Ishikawa (cell line): ENCODE results near the gene WDR83.

ENCODE experiments used
- CEBPB ChIP-seq: IDR thresholded peaks from 2 replicates; pipeline ENCODE4 v1.6.1; 2012
- CREB1 ChIP-seq: IDR thresholded peaks from 2 replicates; pipeline ENCODE4 v1.6.1; 2012; ENCODE audit warnings: low read depth
- EGR1 ChIP-seq: IDR thresholded peaks from 2 replicates; pipeline ENCODE4 v1.6.1; 2012
- EP300 ChIP-seq: IDR thresholded peaks from 2 replicates; pipeline ENCODE4 v1.6.1; 2012; ENCODE audit warnings: borderline replicate concordance
- FOXM1 ChIP-seq: IDR thresholded peaks from 2 replicates; pipeline ENCODE4 v1.6.1; 2012; ENCODE audit warnings: low read depth, borderline replicate concordance
- NFIC ChIP-seq: IDR thresholded peaks from 2 replicates; pipeline ENCODE4 v1.6.1; 2012
- RAD21 ChIP-seq: IDR thresholded peaks from 2 replicates; pipeline ENCODE4 v1.6.1; 2012; ENCODE audit warnings: low read depth
- TAF1 ChIP-seq: IDR thresholded peaks from 2 replicates; pipeline ENCODE4 v1.6.1; 2012; ENCODE audit warnings: low read depth, mild to moderate bottlenecking
- TCF12 ChIP-seq: IDR thresholded peaks from 2 replicates; pipeline ENCODE4 v1.6.1; 2012; ENCODE audit warnings: low read depth
- TEAD4 ChIP-seq: IDR thresholded peaks from 2 replicates; pipeline ENCODE4 v1.6.1; 2012
- YY1 ChIP-seq: IDR thresholded peaks from 2 replicates; pipeline ENCODE4 v1.6.1; 2012; ENCODE audit warnings: low read depth
- ZBTB7A ChIP-seq: IDR thresholded peaks from 2 replicates; pipeline ENCODE4 v1.6.1; 2012; ENCODE audit warnings: low read depth
- TF ChIP-seq, protein P1 (sequence below): IDR thresholded peaks from 2 replicates; pipeline ENCODE4 v1.6.1; 2012; ENCODE audit warnings: low read depth, mild to moderate bottlenecking
- TF ChIP-seq, protein P2 (sequence below): IDR thresholded peaks from 2 replicates; pipeline ENCODE4 v1.6.1; 2012
- TF ChIP-seq, protein P3 (sequence below): IDR thresholded peaks from 2 replicates; pipeline ENCODE4 v1.6.1; 2012

Gene WDR83

DNA sequence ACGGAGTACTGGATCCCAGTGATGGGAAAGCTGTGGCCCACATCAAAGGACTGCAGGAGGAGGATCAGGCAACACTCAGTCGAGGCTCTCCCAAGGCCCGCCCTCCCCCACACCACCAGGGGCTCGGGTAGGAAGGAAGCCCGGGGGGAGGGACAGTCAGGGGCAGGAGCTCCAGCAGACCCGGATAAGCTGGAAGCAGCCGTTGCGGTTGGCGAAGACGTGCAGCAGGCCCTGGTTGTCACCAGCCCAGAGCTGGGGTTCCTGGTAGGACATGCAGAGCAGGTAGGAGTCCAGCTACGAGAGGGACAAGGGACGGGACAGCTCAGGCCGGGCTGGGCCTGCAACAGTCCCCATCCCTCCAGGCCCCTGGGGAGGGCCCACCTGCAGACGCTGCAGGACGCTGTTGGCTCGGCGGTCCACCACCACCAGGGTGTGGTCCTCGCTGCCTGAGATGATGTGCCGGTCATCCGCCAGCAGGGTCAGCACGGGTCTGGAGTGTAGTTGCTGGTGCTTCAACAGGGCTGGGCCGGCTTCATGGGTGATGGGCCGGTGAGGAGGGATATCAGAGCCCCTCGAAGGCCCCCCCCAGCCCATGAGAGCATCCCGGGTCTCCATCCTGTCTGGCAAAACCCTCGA lies 23.1 kb downstream of the WDR83 start:
- no peak for TF ChIP-seq TEAD4
- TF ChIP-seq TCF12: no peak
- no peak for TF ChIP-seq EGR1
- TF ChIP-seq YY1: no peak
- TF ChIP-seq CREB1: no peak
- no peak for TF ChIP-seq RAD21
- no peak for TF ChIP-seq NFIC
- no peak for TF ChIP-seq FOXM1
- TF ChIP-seq EP300: no peak
- TF ChIP-seq, protein P1, sequence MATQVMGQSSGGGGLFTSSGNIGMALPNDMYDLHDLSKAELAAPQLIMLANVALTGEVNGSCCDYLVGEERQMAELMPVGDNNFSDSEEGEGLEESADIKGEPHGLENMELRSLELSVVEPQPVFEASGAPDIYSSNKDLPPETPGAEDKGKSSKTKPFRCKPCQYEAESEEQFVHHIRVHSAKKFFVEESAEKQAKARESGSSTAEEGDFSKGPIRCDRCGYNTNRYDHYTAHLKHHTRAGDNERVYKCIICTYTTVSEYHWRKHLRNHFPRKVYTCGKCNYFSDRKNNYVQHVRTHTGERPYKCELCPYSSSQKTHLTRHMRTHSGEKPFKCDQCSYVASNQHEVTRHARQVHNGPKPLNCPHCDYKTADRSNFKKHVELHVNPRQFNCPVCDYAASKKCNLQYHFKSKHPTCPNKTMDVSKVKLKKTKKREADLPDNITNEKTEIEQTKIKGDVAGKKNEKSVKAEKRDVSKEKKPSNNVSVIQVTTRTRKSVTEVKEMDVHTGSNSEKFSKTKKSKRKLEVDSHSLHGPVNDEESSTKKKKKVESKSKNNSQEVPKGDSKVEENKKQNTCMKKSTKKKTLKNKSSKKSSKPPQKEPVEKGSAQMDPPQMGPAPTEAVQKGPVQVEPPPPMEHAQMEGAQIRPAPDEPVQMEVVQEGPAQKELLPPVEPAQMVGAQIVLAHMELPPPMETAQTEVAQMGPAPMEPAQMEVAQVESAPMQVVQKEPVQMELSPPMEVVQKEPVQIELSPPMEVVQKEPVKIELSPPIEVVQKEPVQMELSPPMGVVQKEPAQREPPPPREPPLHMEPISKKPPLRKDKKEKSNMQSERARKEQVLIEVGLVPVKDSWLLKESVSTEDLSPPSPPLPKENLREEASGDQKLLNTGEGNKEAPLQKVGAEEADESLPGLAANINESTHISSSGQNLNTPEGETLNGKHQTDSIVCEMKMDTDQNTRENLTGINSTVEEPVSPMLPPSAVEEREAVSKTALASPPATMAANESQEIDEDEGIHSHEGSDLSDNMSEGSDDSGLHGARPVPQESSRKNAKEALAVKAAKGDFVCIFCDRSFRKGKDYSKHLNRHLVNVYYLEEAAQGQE: no peak
- TF ChIP-seq TAF1: no peak
- no peak for TF ChIP-seq ZBTB7A
- TF ChIP-seq, protein P2, sequence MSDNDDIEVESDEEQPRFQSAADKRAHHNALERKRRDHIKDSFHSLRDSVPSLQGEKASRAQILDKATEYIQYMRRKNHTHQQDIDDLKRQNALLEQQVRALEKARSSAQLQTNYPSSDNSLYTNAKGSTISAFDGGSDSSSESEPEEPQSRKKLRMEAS: no peak
- TF ChIP-seq, protein P3, sequence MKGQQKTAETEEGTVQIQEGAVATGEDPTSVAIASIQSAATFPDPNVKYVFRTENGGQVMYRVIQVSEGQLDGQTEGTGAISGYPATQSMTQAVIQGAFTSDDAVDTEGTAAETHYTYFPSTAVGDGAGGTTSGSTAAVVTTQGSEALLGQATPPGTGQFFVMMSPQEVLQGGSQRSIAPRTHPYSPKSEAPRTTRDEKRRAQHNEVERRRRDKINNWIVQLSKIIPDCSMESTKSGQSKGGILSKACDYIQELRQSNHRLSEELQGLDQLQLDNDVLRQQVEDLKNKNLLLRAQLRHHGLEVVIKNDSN: no peak
- TF ChIP-seq CEBPB: no peak

DNA sequence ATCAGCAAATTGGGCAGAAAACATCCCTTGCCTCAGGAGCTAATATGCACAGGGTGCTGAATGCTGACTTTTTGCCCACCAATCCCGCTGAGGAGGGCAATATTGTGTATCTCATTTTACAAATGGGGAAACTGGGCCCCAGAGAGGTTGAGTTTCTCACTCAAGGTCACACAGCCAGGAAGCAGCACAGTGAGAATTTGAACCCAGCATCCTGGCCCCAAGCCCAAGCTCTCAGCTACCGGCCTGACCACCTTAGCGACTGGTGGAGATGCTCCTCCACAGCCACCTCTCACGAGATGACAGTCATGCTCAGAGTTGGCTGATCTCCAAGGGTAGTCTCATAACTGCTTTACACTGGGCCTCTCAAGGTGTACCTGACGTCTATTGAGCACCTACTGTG lies 26.4 kb downstream of the WDR83 start:
- TF ChIP-seq CREB1: no peak
- no peak for TF ChIP-seq RAD21
- no peak for TF ChIP-seq TCF12
- TF ChIP-seq FOXM1: no peak
- TF ChIP-seq ZBTB7A: no peak
- no peak for TF ChIP-seq TAF1
- TF ChIP-seq, protein P3: no peak

DNA sequence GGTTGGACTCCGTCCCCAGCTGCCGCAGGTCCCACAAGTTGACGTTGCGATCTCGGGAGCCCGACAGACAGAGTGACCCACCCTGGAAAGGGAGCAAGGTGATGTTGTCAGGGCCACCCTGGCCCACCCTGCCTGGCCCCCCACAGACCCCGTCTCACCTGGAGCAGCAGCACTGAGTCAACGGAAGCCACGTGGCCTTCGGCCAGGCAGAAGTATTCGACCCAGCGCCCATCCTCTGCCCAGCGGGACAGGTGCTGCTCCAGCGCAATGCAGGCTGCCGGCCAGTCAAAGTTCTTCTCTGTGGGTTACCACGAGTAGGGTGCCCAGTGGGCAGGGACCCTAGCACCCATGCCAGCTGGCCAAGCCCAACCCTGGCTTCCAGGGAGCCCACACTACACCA lies 28.0 kb downstream of the WDR83 start:
- no peak for TF ChIP-seq TEAD4
- TF ChIP-seq, protein P2: no peak
- TF ChIP-seq TCF12: no peak
- TF ChIP-seq CREB1: no peak
- TF ChIP-seq NFIC: no peak

DNA sequence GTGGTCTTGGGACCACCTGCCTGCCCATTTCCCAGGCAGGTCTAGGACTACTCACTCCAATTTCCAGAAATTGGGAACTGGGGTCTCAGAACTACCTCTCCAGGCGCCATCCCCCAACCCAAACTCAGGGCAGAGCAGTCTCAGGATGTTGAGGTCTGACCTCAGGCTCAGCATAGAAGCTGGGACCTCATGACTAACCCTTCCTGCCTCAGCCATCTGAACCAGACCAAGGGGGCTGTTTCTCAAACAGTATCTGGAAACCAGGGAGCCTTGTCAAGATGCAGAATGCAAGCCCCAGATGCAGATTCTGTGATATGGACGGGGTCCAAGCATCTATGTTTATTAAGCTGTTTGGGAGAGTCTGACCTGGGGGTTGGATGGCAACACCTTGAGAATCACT lies 28.5 kb downstream of the WDR83 start:
- TF ChIP-seq TCF12 (no peak), TAF1 (no peak), YY1 (no peak), CEBPB (no peak), NFIC (no peak), CREB1 (no peak), ZBTB7A (no peak), EP300 (no peak), RAD21 (no peak), TEAD4 (no peak), FOXM1 (no peak)
- TF ChIP-seq, protein P3: no peak
- TF ChIP-seq, protein P2: no peak
- TF ChIP-seq, protein P1: no peak

DNA sequence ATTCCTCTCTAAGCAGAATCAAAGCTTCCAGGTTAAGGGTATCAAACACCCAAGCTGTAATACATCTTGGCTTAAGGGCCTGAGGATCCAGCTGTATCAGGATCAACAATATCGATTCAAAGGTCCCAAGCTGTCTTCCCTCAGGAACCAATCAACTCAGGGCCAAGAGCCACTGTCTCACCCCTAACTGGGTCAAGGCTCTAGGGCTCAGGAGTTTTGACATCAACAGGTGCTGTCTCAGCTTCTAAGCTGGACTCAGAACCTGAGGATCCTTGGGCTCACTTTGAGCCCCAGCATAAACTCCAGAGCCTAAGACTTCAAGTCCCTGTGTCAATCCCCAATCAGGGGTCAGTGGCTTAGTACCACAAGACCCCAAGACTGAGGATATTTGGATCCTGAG lies 28.9 kb downstream of the WDR83 start:
- TF ChIP-seq, protein P2: no peak
- TF ChIP-seq RAD21 (no peak), FOXM1 (no peak), CEBPB (no peak), TCF12 (no peak), EP300 (no peak), YY1 (no peak), CREB1 (no peak), NFIC (no peak), ZBTB7A (no peak), EGR1 (no peak), TEAD4 (no peak), TAF1 (no peak)
- TF ChIP-seq, protein P3: no peak
- TF ChIP-seq, protein P1: no peak
